IMR-90 (cell line): ENCODE data around the gene CD72. TPM values are rescaled to one million over a fixed set of nuclear protein-coding genes. Genes with fewer than 3 reads are reported as not detected.

Experiments
- ATAC-seq: fragments of 200-7000 bp; cut with Tn5 transposase; 2 replicates; pipeline ENCODE4 v1.9.1; 2020; ENCODE audit warnings: low read depth, mild to moderate bottlenecking, moderate library complexity
- BruUV-seq: library from RNA; stranded (reverse); fragments of 400-500 nt; replicated peaks from 2 replicates; lab custom pipeline; 2021; lab: Mats Ljungman, UMichigan
- CTCF ChIA-PET: fragments of 300-600 bp; formaldehyde crosslinking; extraction: SDS; loops from one replicate; lab custom pipeline; 2021; ENCODE audit warnings: antibody characterized with exemption; lab: Yijun Ruan, JAX
- POLR2A ChIA-PET: fragments of 300-600 bp; sonication (Branson Sonifier 250); formaldehyde crosslinking; loops from one replicate; lab custom pipeline; 2022; ENCODE audit warnings: antibody characterized with exemption; ENCODE audit not compliant: unreplicated experiment; lab: Charles Lee
- DNase-seq: peaks from one replicate; pipeline ENCODE4 v3.0.0; 2013
- H2AFZ ChIP-seq: replicated peaks from 2 replicates; pipeline ENCODE3; 2013; ENCODE audit warnings: low read length, mild to moderate bottlenecking; ENCODE audit not compliant: poor library complexity
- H2AK5ac ChIP-seq: 2 replicates; pipeline ENCODE4 v1.6.1; 2013; ENCODE audit warnings: low read depth, low read length, inconsistent platforms
- H2AK9ac ChIP-seq: replicated peaks from 2 replicates; pipeline ENCODE3; 2013; ENCODE audit warnings: mild to moderate bottlenecking, low read depth, low read length, moderate library complexity; ENCODE audit not compliant: poor library complexity
- H2BK120ac ChIP-seq: 2 replicates; pipeline ENCODE4 v1.6.1; 2013; ENCODE audit warnings: low read depth, low read length, inconsistent platforms
- H2BK15ac ChIP-seq: 3 replicates; pipeline ENCODE4 v1.6.1; 2013; ENCODE audit warnings: low read depth, low read length, inconsistent platforms
- H2BK20ac ChIP-seq: 2 replicates; pipeline ENCODE4 v1.6.1; 2013; ENCODE audit warnings: low read depth, mild to moderate bottlenecking, inconsistent platforms, low read length, moderate library complexity
- H2BK5ac ChIP-seq: 2 replicates; pipeline ENCODE4 v1.6.1; 2013; ENCODE audit warnings: mild to moderate bottlenecking, low read depth, low read length, inconsistent platforms; ENCODE audit not compliant: poor library complexity, severe bottlenecking
- H3K14ac ChIP-seq: replicated peaks from 2 replicates; pipeline ENCODE4 v1.6.1; 2013; ENCODE audit warnings: low read depth, low read length, inconsistent platforms
- H3K18ac ChIP-seq: 2 replicates; pipeline ENCODE4 v1.6.1; 2013; ENCODE audit warnings: low read depth, low read length, control low read depth
- H3K23ac ChIP-seq: 2 replicates; pipeline ENCODE4 v1.6.1; 2013; ENCODE audit warnings: low read depth, low read length, inconsistent platforms
- H3K27ac ChIP-seq: 2 replicates; pipeline ENCODE4 v1.5.1; 2013; ENCODE audit warnings: mild to moderate bottlenecking, control low read depth, low read length; ENCODE audit not compliant: insufficient read depth
- H3K27me3 ChIP-seq: 2 replicates; pipeline ENCODE4 v1.6.1; 2013; ENCODE audit warnings: low read length; ENCODE audit not compliant: control insufficient read depth, insufficient read depth
- H3K36me3 ChIP-seq: 2 replicates; pipeline ENCODE4 v1.6.1; 2013; ENCODE audit warnings: low read length, mixed read lengths; ENCODE audit not compliant: control insufficient read depth, insufficient read depth
- H3K4ac ChIP-seq: 2 replicates; pipeline ENCODE4 v1.6.1; 2013; ENCODE audit warnings: low read depth, low read length, inconsistent platforms
- H3K4me1 ChIP-seq: 2 replicates; pipeline ENCODE4 v1.6.1; 2013; ENCODE audit warnings: low read length, mixed read lengths; ENCODE audit not compliant: control insufficient read depth, insufficient read depth
- H3K4me2 ChIP-seq: 2 replicates; pipeline ENCODE4 v1.6.1; 2013; ENCODE audit warnings: low read depth, mild to moderate bottlenecking, control low read depth, low read length, moderate library complexity
- H3K4me3 ChIP-seq: 2 replicates; pipeline ENCODE4 v1.5.1; 2013; ENCODE audit warnings: low read depth, mild to moderate bottlenecking, control low read depth, low read length, moderate library complexity; ENCODE audit not compliant: insufficient read depth
- H3K56ac ChIP-seq: 2 replicates; pipeline ENCODE4 v1.6.1; 2013; ENCODE audit warnings: low read length, inconsistent platforms; ENCODE audit not compliant: insufficient read depth; ENCODE audit errors: extremely low read depth
- H3K79me1 ChIP-seq, 2 experiments: 2 replicates each; pipeline ENCODE4 v1.6.1; 2013; ENCODE audit warnings: low read length in 2 of 2, inconsistent platforms in 1 of 2, low read depth in 1 of 2
- H3K9ac ChIP-seq: 2 replicates; pipeline ENCODE4 v1.6.1; 2013; ENCODE audit warnings: low read depth, low read length, control low read depth
- H3K9me1 ChIP-seq: 2 replicates; pipeline ENCODE4 v1.6.1; 2013; ENCODE audit warnings: low read length, inconsistent platforms; ENCODE audit not compliant: insufficient read depth
- H3K9me3 ChIP-seq: 2 replicates; pipeline ENCODE4 v1.6.1; 2013; ENCODE audit warnings: low read length; ENCODE audit not compliant: control insufficient read depth, insufficient read depth
- H4K20me1 ChIP-seq: 2 replicates; pipeline ENCODE4 v1.6.1; 2013; ENCODE audit warnings: low read length, inconsistent platforms; ENCODE audit not compliant: insufficient read depth
- H4K5ac ChIP-seq: 2 replicates; pipeline ENCODE4 v1.6.1; 2013; ENCODE audit warnings: mild to moderate bottlenecking, low read depth, low read length, control low read depth
- H4K8ac ChIP-seq, 2 experiments: 2 replicates each; pipeline ENCODE4 v1.6.1; 2013; ENCODE audit warnings: low read depth in 2 of 2, low read length in 2 of 2, control low read depth in 1 of 2, inconsistent platforms in 1 of 2
- H4K91ac ChIP-seq: 2 replicates; pipeline ENCODE4 v1.6.1; 2013; ENCODE audit warnings: low read depth, low read length, inconsistent platforms; ENCODE audit not compliant: insufficient read depth
- BHLHE40 ChIP-seq: fragments of 150-350 bp; IDR thresholded peaks from 2 replicates; pipeline ENCODE4 v1.6.1; 2016; ENCODE audit warnings: mild to moderate bottlenecking, low read depth, low read length
- CEBPB ChIP-seq: IDR thresholded peaks from 2 replicates; pipeline ENCODE4 v1.6.1; 2012; ENCODE audit warnings: low read depth, low read length, improper control_type of control experiment
- CHD1 ChIP-seq: IDR thresholded peaks from 2 replicates; pipeline ENCODE4 v1.6.1; 2012; ENCODE audit warnings: low read depth, low read length, improper control_type of control experiment
- ELK1 ChIP-seq: fragments of 150-350 bp; IDR thresholded peaks from 2 replicates; pipeline ENCODE4 v1.6.1; 2016; ENCODE audit warnings: low read depth, mild to moderate bottlenecking, low read length, moderate library complexity, borderline replicate concordance
- FOS ChIP-seq: fragments of 150-350 bp; IDR thresholded peaks from 2 replicates; pipeline ENCODE4 v1.6.1; 2016; ENCODE audit warnings: low read depth, low read length
- MAFK ChIP-seq: IDR thresholded peaks from 2 replicates; pipeline ENCODE4 v1.6.1; 2012; ENCODE audit warnings: low read depth, low read length, improper control_type of control experiment
- MAZ ChIP-seq: IDR thresholded peaks from 2 replicates; pipeline ENCODE4 v1.6.1; 2012; ENCODE audit warnings: low read depth, mild to moderate bottlenecking, low read length, improper control_type of control experiment, moderate library complexity, borderline replicate concordance
- NFE2L2 ChIP-seq: fragments of 150-350 bp; IDR thresholded peaks from 2 replicates; pipeline ENCODE4 v1.6.1; 2016; ENCODE audit warnings: low read depth, mild to moderate bottlenecking, low read length
- POLR2A ChIP-seq: IDR thresholded peaks from 2 replicates; pipeline ENCODE4 v1.6.1; 2012; ENCODE audit warnings: mild to moderate bottlenecking, low read depth, low read length
- RAD21 ChIP-seq: IDR thresholded peaks from 2 replicates; pipeline ENCODE4 v1.6.1; 2012; ENCODE audit warnings: low read length, improper control_type of control experiment
- RCOR1 ChIP-seq: IDR thresholded peaks from 2 replicates; pipeline ENCODE4 v1.6.1; 2012; ENCODE audit warnings: mild to moderate bottlenecking, low read length, improper control_type of control experiment; ENCODE audit not compliant: insufficient replicate concordance
- RFX5 ChIP-seq: IDR thresholded peaks from 2 replicates; pipeline ENCODE4 v1.8.0; 2012; ENCODE audit warnings: low read depth, mild to moderate bottlenecking, low read length, moderate library complexity
- WGBS, 2 experiments: methylation state at CpG; one replicate each; pipeline versions ENCODE4 v1.1.5 to v1.1.7; 2013; ENCODE audit warnings: missing lambda C conversion rate in 2 of 2; ENCODE audit not compliant: insufficient read length in 1 of 2; ENCODE audit errors: extremely low coverage in 2 of 2; 5-methylcytosine and 5-hydroxymethylcytosine counted together
- dilution Hi-C: fragments of 300-500 bp; cut with HindIII; formaldehyde crosslinking; loops from one replicate; pipeline ENCODE4 v1.14.3; 2018; ENCODE audit warnings: low sequenced_read_pairs; ENCODE audit not compliant: unreplicated experiment
- in situ Hi-C: fragments of 300-500 bp; cut with MboI; formaldehyde crosslinking; loops from 3 replicates; pipeline ENCODE4 v1.14.3; 2019; ENCODE audit warnings: low sequenced_read_pairs, inconsistent platforms, mixed read lengths
- intact Hi-C: fragments of 100-400 bp; cut with micrococcal nuclease; formaldehyde crosslinking; loops from 2 replicates; pipeline ENCODE4 v1.10.0; 2022
- polyA plus RNA-seq, 3 experiments: library from polyadenylated mRNA; depleted of rRNA; stranded (reverse); fragments of >200 nt; gene quantifications; 2 replicates each; pipeline ENCODE4 v1.2.3, GENCODE V29; 2012; ENCODE audit warnings: low replicate concordance in 1 of 3
- total RNA-seq: library from RNA; depleted of rRNA; stranded (reverse); fragments of >200 nt; gene quantifications from 2 replicates; pipeline ENCODE4 v1.2.3, GENCODE V29; 2012
- TF ChIP-seq, protein P1 (sequence below): fragments of 150-350 bp; IDR thresholded peaks from 2 replicates; pipeline ENCODE4 v1.6.1; 2017; ENCODE audit warnings: mild to moderate bottlenecking, antibody characterized with exemption, low read length, low read depth
- TF ChIP-seq, protein P2 (sequence below): conservative IDR thresholded peaks from 2 replicates; pipeline ENCODE4 v1.5.1; 2012; ENCODE audit warnings: mild to moderate bottlenecking, low read depth, low read length, improper control_type of control experiment

The CD72 gene
- total and polyA plus RNA-seq, 2 of the 4 experiments (the other 2 are of a cell fraction): 0.36 to 0.58 TPM

DNA sequence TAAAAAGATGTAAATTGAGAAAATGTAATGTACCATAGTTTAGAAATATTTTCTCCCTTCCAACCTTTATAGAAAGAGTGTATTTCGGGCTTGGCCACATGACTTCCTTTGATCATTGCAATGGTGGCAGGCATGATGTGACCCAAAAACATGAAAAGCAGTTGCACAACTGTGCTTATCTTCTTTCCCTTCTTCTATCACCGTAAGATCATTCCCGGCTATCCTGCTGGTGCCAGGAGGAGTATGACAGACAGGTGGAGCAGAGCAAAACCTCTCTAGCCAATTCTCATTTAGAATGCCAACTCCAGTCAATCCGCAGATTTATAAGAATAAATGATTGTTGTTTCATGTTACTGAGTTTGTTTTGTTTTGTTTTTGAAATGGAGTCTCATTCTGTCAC is 23.7 kb downstream of the CD72 start:
- intact Hi-C loops: no loop called here
- no peak overlapping the region for H2AK5ac ChIP-seq
- H3K14ac ChIP-seq: no peak overlapping the region
- H3K4ac ChIP-seq: no peak overlapping the region
- no peak overlapping the region for H3K4me3 ChIP-seq
- 0 out of 2 replicates have a peak overlapping the region, but pooled peaks have one; percentile 17 for H3K56ac ChIP-seq
- DNase-seq (no peak), ATAC-seq (no peak)
- no peak overlapping the region for H4K8ac ChIP-seq
- no peak overlapping the region for H3K23ac ChIP-seq
- no peaks in the 10 kb centered on the region; the same call in 1 of the 2 replicates for H3K27me3 ChIP-seq
- TF ChIP-seq POLR2A (no peak), RAD21 (no peak), ELK1 (no peak), RCOR1 (no peak), FOS (no peak), CHD1 (no peak), RFX5 (no peak), MAZ (no peak), MAFK (no peak), CEBPB (no peak), BHLHE40 (no peak), NFE2L2 (no peak)
- TF ChIP-seq, protein P1, sequence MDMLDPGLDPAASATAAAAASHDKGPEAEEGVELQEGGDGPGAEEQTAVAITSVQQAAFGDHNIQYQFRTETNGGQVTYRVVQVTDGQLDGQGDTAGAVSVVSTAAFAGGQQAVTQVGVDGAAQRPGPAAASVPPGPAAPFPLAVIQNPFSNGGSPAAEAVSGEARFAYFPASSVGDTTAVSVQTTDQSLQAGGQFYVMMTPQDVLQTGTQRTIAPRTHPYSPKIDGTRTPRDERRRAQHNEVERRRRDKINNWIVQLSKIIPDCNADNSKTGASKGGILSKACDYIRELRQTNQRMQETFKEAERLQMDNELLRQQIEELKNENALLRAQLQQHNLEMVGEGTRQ: no peak
- TF ChIP-seq, protein P2, sequence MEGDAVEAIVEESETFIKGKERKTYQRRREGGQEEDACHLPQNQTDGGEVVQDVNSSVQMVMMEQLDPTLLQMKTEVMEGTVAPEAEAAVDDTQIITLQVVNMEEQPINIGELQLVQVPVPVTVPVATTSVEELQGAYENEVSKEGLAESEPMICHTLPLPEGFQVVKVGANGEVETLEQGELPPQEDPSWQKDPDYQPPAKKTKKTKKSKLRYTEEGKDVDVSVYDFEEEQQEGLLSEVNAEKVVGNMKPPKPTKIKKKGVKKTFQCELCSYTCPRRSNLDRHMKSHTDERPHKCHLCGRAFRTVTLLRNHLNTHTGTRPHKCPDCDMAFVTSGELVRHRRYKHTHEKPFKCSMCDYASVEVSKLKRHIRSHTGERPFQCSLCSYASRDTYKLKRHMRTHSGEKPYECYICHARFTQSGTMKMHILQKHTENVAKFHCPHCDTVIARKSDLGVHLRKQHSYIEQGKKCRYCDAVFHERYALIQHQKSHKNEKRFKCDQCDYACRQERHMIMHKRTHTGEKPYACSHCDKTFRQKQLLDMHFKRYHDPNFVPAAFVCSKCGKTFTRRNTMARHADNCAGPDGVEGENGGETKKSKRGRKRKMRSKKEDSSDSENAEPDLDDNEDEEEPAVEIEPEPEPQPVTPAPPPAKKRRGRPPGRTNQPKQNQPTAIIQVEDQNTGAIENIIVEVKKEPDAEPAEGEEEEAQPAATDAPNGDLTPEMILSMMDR: no peak
- no peaks in the 10 kb centered on the region for H3K79me1 ChIP-seq
- H3K9me3 ChIP-seq: peaks cover 16% of the 10 kb centered on the region
- in situ Hi-C loops: no loop called here
- no peak overlapping the region for H2BK15ac ChIP-seq
- no peak overlapping the region for H4K91ac ChIP-seq
- H3K18ac ChIP-seq: no peak overlapping the region
- no peaks in the 10 kb centered on the region for H3K9me1 ChIP-seq
- no peak overlapping the region for H3K27ac ChIP-seq
- CTCF ChIA-PET: no interaction called here
- H2BK5ac ChIP-seq: no peak overlapping the region
- POLR2A ChIA-PET: no interaction called here
- no TSS peak for BruUV-seq
- dilution Hi-C loops: no loop called here
- no peak overlapping the region for H3K4me2 ChIP-seq
- no peak overlapping the region for H2BK120ac ChIP-seq
- H2BK20ac ChIP-seq: no peak overlapping the region
- H3K36me3 ChIP-seq: no peaks in the 10 kb centered on the region
- no peaks in the 10 kb centered on the region for H4K20me1 ChIP-seq
- no peak overlapping the region for H4K5ac ChIP-seq
- no CpG with 5 or more reads among the region's 4 CpGs for WGBS, 2 experiments
- no peak overlapping the region for H2AFZ ChIP-seq
- no peaks in the 10 kb centered on the region for H3K4me1 ChIP-seq
- H2AK9ac ChIP-seq: no peak overlapping the region
- no peak overlapping the region for H3K9ac ChIP-seq
